ENCODE measurements around the gene HINFP.
A peak's percentile ranks its signal among the peaks of the same experiment; 100 is the strongest.
"Not testable (repeated sequence)": the region's sequence is repeated elsewhere in the genome, so short reads cannot be mapped to it uniquely, and the experiment has no call there.

HINFP gene

DNA sequence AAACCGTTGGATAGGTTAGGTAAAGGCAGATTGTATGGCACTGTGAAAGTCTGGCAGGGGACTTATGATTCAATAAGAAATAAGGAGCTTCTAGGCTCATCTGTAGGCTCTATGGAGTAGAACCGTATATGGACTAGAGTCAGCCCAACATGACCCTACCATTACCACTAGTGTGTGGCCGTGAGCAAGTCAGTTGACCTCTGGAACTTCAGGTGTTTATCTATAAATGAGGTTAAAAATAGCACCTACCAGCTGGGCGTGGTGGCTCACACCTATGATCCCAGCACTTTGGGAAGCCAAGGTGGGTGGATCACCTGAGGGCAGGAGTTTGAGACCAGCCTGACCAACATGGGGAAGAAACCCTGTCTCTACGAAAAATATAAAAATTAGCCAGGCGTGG is 4.4 kb downstream of the HINFP start:
- H3K9me3 ChIP-seq (ENCODE audit: control insufficient read depth in 1 of 2, low read length in 2 of 2) = no peaks in the 10 kb centered on the region
- H3K4me1 ChIP-seq (ENCODE audit: control insufficient read depth in 1 of 2, insufficient read depth in 2 of 2, low read length in 2 of 2) = peaks cover 4 to 14% of the 10 kb centered on the region in 2 donors
- no peaks in the 10 kb centered on the region for H3K27me3 ChIP-seq (ENCODE audit: low read depth, low read length)
- peaks cover 7 to 36% of the 10 kb centered on the region in 2 donors for H3K36me3 ChIP-seq (ENCODE audit: control insufficient read depth in 1 of 2, insufficient read depth in 2 of 2, low read length in 2 of 2)
- H3K4me3 ChIP-seq (ENCODE audit: low read depth in 1 of 2, low read length in 2 of 2) = no peak overlapping the region
- H3K27ac ChIP-seq (ENCODE audit: low read length) = no peak overlapping the region

- Histone ChIP-seq H3K36me3 (ENCODE audit: control insufficient read depth in 1 of 2, insufficient read depth in 2 of 2, low read length in 2 of 2) (peaks cover 13 to 44% of the 10 kb centered on the region in 2 donors), H3K4me3 (ENCODE audit: low read depth in 1 of 2, low read length in 2 of 2) (no peak overlapping the region), H3K9me3 (ENCODE audit: control insufficient read depth in 1 of 2, low read length in 2 of 2) (no peaks in the 10 kb centered on the region), H3K4me1 (ENCODE audit: control insufficient read depth in 1 of 2, insufficient read depth in 2 of 2, low read length in 2 of 2) (peaks cover 4 to 13% of the 10 kb centered on the region in 2 donors), H3K27me3 (ENCODE audit: low read depth, low read length) (no peaks in the 10 kb centered on the region), H3K27ac (ENCODE audit: low read length) (peak overlapping the region; percentile 65)
These were observed 5.4 kb downstream of the HINFP start for GRCh38 chr11:119126675-119127268.

DNA sequence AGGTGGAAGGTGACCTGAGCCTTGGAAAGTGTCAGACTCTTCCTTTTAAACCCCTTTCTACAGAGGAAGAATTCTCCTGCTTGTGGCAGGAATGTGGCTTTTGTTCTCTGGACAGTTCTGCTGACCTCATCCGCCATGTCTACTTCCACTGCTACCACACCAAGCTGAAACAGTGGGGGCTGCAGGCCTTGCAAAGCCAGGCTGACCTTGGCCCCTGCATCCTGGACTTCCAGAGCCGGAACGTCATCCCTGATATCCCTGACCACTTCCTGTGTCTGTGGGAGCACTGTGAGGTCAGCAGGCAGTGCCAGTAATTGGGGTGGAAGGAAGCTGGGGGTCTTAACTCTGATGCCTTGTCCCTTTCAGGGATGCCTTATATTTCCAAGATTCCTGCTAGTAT is 9.3 kb downstream of the HINFP start:
- H3K27me3 ChIP-seq (ENCODE audit: low read depth, low read length) = no peaks in the 10 kb centered on the region
- H3K36me3 ChIP-seq (ENCODE audit: control insufficient read depth in 1 of 2, insufficient read depth in 2 of 2, low read length in 2 of 2) = peaks cover 37 to 57% of the 10 kb centered on the region in 2 donors
- H3K4me3 ChIP-seq (ENCODE audit: low read depth in 1 of 2, low read length in 2 of 2) = no peak overlapping the region
- no peaks in the 10 kb centered on the region for H3K9me3 ChIP-seq (ENCODE audit: control insufficient read depth in 1 of 2, low read length in 2 of 2)
- no peaks in the 10 kb centered on the region for H3K4me1 ChIP-seq (ENCODE audit: control insufficient read depth in 1 of 2, insufficient read depth in 2 of 2, low read length in 2 of 2)
- no peak overlapping the region for H3K27ac ChIP-seq (ENCODE audit: low read length)

GRCh38 chr11:119134389-119134978 is 13.1 kb downstream of the HINFP start:
- no peaks in the 10 kb centered on the region for H3K27me3 ChIP-seq (ENCODE audit: low read depth, low read length)
- H3K36me3 ChIP-seq (ENCODE audit: control insufficient read depth in 1 of 2, insufficient read depth in 2 of 2, low read length in 2 of 2) = peaks cover 37 to 49% of the 10 kb centered on the region in 2 donors
- H3K9me3 ChIP-seq (ENCODE audit: control insufficient read depth in 1 of 2, low read length in 2 of 2) = no peaks in the 10 kb centered on the region
- no peaks in the 10 kb centered on the region for H3K4me1 ChIP-seq (ENCODE audit: control insufficient read depth in 1 of 2, insufficient read depth in 2 of 2, low read length in 2 of 2)
- H3K4me3 ChIP-seq (ENCODE audit: low read depth in 1 of 2, low read length in 2 of 2) = no peak overlapping the region
- no peak overlapping the region for H3K27ac ChIP-seq (ENCODE audit: low read length)

GRCh38 chr11:119139276-119139675 is 17.9 kb downstream of the HINFP start:
- H3K36me3 ChIP-seq (ENCODE audit: control insufficient read depth in 1 of 2, insufficient read depth in 2 of 2, low read length in 2 of 2); H3K4me1 ChIP-seq (ENCODE audit: control insufficient read depth in 1 of 2, insufficient read depth in 2 of 2, low read length in 2 of 2); H3K4me3 ChIP-seq (ENCODE audit: low read depth in 1 of 2, low read length in 2 of 2): not testable (repeated sequence)

GRCh38 chr11:119144825-119145486 is 23.6 kb downstream of the HINFP start:
- H3K4me3 ChIP-seq (ENCODE audit: low read depth in 1 of 2, low read length in 2 of 2) = no peak overlapping the region
- H3K27me3 ChIP-seq (ENCODE audit: low read depth, low read length) = peaks cover 12% of the 10 kb centered on the region
- H3K27ac ChIP-seq (ENCODE audit: low read length) = no peak overlapping the region
- H3K4me1 ChIP-seq (ENCODE audit: control insufficient read depth in 1 of 2, insufficient read depth in 2 of 2, low read length in 2 of 2) = peaks cover 4 to 16% of the 10 kb centered on the region in 2 donors
- H3K36me3 ChIP-seq (ENCODE audit: control insufficient read depth in 1 of 2, insufficient read depth in 2 of 2, low read length in 2 of 2) = no peaks in the 10 kb centered on the region
- H3K9me3 ChIP-seq (ENCODE audit: control insufficient read depth in 1 of 2, low read length in 2 of 2) = no peaks in the 10 kb centered on the region

More at GRCh38 chr11:119139276-119139675, 17.9 kb downstream of the HINFP start:
- H3K9me3 ChIP-seq (ENCODE audit: control insufficient read depth in 1 of 2, low read length in 2 of 2); H3K27me3 ChIP-seq (ENCODE audit: low read depth, low read length); H3K27ac ChIP-seq (ENCODE audit: low read length): not testable (repeated sequence)

GRCh38 chr11:119145551-119145950 is 24.2 kb downstream of the HINFP start:
- Histone ChIP-seq H3K4me1 (ENCODE audit: control insufficient read depth in 1 of 2, insufficient read depth in 2 of 2, low read length in 2 of 2) (peaks cover 4 to 16% of the 10 kb centered on the region in 2 donors), H3K36me3 (ENCODE audit: control insufficient read depth in 1 of 2, insufficient read depth in 2 of 2, low read length in 2 of 2) (no peaks in the 10 kb centered on the region), H3K4me3 (ENCODE audit: low read depth in 1 of 2, low read length in 2 of 2) (no peak overlapping the region), H3K27ac (ENCODE audit: low read length) (no peak overlapping the region), H3K9me3 (ENCODE audit: control insufficient read depth in 1 of 2, low read length in 2 of 2) (no peaks in the 10 kb centered on the region), H3K27me3 (ENCODE audit: low read depth, low read length) (peaks cover 18% of the 10 kb centered on the region)

- no peaks in the 10 kb centered on the region for H3K36me3 ChIP-seq (ENCODE audit: control insufficient read depth in 1 of 2, insufficient read depth in 2 of 2, low read length in 2 of 2)
- H3K9me3 ChIP-seq (ENCODE audit: control insufficient read depth in 1 of 2, low read length in 2 of 2) = no peaks in the 10 kb centered on the region
- no peak overlapping the region for H3K27ac ChIP-seq (ENCODE audit: low read length)
- no peak overlapping the region for H3K4me3 ChIP-seq (ENCODE audit: low read depth in 1 of 2, low read length in 2 of 2)
- peaks cover 4 to 16% of the 10 kb centered on the region in 2 donors for H3K4me1 ChIP-seq (ENCODE audit: control insufficient read depth in 1 of 2, insufficient read depth in 2 of 2, low read length in 2 of 2)
- peaks cover 18% of the 10 kb centered on the region for H3K27me3 ChIP-seq (ENCODE audit: low read depth, low read length)
These were observed 26.4 kb downstream of the HINFP start for GRCh38 chr11:119147604-119148333.

GRCh38 chr11:119148720-119149017 is 27.3 kb downstream of the HINFP start:
- no peaks in the 10 kb centered on the region for H3K36me3 ChIP-seq (ENCODE audit: control insufficient read depth in 1 of 2, insufficient read depth in 2 of 2, low read length in 2 of 2)
- peaks cover 18% of the 10 kb centered on the region for H3K27me3 ChIP-seq (ENCODE audit: low read depth, low read length)
- H3K4me3 ChIP-seq (ENCODE audit: low read depth in 1 of 2, low read length in 2 of 2) = peak overlapping the region; percentile 30 to 76
- peaks cover 4 to 16% of the 10 kb centered on the region in 2 donors for H3K4me1 ChIP-seq (ENCODE audit: control insufficient read depth in 1 of 2, insufficient read depth in 2 of 2, low read length in 2 of 2)
- no peak overlapping the region for H3K27ac ChIP-seq (ENCODE audit: low read length)
- H3K9me3 ChIP-seq (ENCODE audit: control insufficient read depth in 1 of 2, low read length in 2 of 2) = no peaks in the 10 kb centered on the region

- Histone ChIP-seq H3K27me3 (ENCODE audit: low read depth, low read length) (peaks cover 18% of the 10 kb centered on the region), H3K9me3 (ENCODE audit: control insufficient read depth in 1 of 2, low read length in 2 of 2) (no peaks in the 10 kb centered on the region), H3K27ac (ENCODE audit: low read length) (no peak within 1 kb of the TSS), H3K36me3 (ENCODE audit: control insufficient read depth in 1 of 2, insufficient read depth in 2 of 2, low read length in 2 of 2) (no peaks in the 10 kb centered on the region), H3K4me3 (ENCODE audit: low read depth in 1 of 2, low read length in 2 of 2) (peak within 1 kb of the TSS; percentile 30 to 76), H3K4me1 (ENCODE audit: control insufficient read depth in 1 of 2, insufficient read depth in 2 of 2, low read length in 2 of 2) (peaks cover 4 to 16% of the 10 kb centered on the region in 2 donors)
These were observed 27.8 kb downstream of the HINFP start, which contains the start of gene ABCG4 for GRCh38 chr11:119149018-119149785. Gene ABCG4 (plus strand): TSS chr11:119149052. CDS start chr11:119149966, 914 bp downstream.

All from muscle layer of duodenum (tissue), 2 donors.